Fibroblast of upper back skin (primary cell): ENCODE measurements around the gene DHH.
"Not testable (repeated sequence)": the region's sequence is repeated elsewhere in the genome, so short reads cannot be mapped to it uniquely, and the experiment has no call there.

Experiments used
- DNase-seq: peaks from one replicate; pipeline ENCODE4 v3.0.0-alpha.2; 2013

The DHH gene

DNA sequence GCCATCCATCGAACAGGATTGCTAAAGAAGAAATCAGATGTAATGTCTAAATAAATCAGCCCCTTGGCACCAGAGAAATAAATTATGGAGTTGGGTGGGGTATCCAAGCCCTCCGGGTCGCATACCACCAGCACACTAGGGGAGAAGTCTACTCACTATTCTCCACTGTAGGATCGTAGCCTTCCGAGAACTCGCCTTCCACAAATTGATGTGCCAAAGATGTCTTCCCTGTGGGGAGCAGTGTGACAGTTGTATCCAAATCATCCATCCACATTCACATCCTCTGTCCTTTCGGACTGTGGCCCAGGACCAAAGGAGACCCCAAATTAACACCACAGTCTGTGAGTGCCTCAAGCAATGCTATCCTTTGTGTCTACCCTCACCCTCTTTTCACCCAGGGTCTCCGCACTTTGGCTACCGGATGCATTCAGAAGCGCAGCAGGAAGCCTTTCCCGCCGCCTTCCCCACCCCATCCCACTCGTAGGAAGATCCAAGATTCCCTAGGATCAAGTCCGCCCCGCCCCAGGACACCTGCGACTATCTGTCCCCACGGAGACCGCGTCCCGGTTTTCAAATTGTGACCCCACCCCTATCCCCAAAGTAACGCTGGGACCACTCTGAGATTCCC lies 25.6 kb downstream of the DHH start:
- DNase-seq = no peak

DNA sequence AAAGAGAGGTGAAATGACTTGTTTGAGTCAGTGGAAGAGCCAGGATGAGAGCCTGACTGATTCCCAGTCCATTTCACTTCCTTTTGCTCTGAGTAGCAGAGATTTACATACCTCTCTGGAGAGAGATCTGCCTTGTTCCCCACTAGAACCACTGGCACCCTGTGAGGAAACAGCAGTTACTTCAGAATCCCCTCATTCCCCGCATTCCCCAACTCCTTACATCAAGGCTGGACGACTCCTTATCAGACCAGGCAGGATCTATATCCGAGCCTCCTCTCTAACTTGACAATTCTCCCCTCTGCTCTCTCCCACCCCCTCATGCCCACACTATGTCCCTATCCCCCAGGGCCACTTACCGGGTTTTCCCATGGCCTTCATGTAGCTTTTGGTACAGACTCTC lies 28.5 kb downstream of the DHH start:
- DNase-seq = no peak

DNA sequence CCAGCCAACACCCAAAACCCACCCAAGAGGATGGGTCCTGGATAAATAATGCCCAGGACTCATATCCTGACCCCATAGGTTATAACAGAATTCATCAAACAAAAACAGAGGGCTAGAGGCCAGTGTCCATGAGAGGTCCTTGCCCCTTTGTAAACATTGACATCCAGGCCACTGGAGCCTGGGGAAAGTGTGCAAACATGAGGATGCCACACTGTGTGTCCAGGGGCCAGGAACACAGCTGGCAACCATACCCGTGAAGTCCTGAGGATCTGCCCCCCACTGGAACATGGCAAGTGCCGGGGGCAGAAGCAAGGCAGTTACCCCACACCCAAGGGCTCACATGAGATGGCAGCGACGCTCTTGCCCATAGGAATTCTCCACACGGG lies 29.8 kb downstream of the DHH start:
- DNase-seq = no peak

DNA sequence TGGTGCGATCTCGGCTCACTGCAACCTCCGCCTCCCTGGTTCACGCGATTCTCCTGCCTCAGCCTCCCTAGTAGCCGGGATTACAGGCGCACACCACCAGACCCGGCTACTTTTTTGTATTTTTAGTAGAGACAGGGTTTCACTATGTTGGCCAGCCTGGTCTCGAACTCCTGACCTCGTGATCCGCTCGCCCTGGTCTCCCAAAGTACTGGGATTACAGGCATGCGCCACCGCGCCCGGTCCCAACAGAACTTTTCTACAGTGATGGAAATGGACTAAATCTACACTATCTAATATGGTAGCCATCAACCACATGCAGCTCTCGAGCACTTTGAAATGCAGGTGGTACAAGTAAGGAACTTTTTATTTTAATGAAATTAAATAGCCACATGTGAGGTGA lies 32.7 kb downstream of the DHH start:
- not testable (repeated sequence) for DNase-seq

DNA sequence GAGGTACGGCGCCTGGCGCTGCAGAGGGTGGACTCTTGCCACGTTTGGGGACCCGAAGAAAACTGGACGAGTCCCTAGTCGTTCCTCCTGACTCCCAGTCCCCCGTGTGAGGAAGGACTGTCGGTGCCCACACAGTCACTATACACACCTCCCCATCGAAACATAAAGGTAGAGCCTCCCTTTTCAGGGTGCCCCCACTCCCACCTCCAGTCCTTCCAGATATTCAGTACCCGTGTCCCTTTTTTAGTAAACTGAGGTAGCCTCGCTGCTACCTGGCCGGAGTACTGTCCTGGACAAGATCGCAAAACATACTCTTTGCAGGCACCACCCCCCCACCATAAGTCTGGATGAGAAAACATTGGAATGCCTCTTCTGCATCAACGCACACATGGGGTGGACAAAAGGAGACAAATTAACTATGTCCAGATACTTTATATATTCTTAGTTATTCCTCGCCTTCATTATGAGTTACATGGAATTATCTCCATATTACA lies 33.4 kb downstream of the DHH start:
- DNase-seq = no peak

DNA sequence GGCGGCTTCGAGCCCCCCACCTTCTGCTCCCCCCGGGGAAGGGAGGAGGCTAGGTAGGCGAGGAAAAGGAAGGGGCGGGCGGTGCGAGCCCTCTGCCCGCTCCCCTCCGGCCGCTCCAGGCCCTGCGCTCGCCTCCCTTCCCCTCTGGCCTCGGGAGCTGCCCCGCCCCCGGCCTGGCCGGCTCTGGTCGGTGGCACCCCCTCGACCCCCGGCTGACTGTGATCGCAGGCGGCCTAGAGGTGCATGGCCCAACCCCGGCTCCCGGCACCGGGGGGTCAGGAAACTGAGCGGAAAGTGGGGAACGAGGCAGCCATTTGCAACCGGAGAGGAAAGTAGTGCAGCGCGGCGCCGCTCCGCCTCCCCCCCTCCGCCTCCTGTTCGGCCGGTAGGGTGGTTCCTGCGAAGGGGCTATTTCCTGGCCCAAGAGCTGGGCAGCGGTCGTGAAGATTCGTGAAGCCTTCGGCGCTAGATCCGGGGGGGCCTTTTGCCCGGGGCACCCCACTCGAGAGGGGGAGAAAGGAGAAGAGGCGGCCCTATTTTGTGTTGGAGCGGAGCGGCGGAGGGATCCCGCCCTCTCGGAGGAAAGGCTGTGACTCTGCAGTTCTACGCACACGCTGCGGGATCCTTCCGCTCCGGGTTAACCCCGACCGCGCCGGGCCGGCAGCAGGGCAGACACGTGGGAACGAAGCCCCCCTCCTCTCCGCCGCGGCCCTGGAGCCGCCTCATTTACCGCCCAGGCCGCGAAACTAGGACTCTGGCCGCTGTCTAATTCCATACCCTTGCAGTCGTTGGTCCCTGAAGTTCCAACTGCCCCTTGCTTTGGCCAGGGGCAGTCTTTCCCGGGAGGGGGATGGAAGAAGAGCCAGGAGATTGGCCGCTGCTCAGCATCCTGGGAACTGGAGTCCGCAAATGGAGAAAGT lies 34.1 kb downstream of the DHH start, which contains the start of gene KMT2D:
KMT2D (minus strand) TSS at position 558 of the 920 bp plus-strand sequence. CDS start 5,470 bp downstream, outside the sequence.
- peak; percentile 94 for DNase-seq

DNA sequence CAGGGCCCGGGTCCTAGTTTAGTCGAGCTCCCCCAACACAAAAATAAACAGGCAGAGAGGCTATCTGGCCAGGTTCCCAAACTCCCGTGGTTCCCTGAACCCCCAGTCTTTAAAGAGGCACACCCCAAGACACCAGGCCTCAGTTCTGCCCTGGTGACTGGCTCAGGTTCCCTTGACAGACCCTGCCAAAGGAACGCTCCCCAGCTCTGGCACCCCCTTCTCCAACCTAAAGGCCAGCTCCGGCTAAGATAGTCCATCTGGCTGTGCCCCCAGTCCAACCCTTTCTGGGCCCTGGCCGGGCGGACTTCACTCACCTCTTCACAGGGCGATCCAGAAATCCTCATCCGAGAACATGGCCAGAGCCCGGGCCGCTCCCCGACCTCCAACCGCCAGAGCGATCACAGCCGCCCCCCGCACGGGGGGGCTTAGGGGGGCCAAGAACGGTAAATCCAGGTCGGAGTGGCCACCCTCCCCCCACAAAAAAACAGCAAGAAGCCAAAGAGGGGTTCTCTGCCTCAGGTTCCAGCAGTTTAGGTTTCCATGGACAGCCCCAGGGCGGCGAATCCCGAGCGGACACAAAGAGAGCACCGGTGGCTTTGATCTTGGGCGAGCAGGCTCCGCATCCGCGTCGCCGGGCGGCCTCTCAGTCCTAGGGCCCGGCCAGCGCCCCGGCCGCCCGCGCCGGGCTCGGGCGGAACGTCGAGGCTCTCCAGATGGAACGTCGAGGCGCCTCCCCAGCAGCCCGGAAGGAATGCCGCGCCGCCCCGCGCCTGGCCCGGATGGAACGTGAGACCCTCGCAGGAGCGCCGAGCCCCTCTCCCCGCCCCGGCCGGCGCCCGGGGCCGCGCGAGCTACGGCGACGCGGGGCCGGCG lies 35.1 kb downstream of the DHH start:
- DNase-seq = no peak

DNA sequence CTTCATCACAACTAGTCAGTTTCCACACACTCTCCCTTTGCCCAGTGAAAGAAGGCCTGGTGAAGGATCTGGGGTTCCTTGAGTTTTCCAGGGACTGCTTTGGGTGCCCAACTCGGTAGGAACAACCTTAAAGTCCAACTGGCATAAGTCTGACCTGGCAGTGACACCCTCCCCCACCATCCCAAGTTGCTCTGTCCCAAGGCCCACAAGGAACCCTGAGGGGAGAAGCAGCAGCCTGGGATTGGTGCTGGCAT lies 35.6 kb downstream of the DHH start:
- DNase-seq = no peak

DNA sequence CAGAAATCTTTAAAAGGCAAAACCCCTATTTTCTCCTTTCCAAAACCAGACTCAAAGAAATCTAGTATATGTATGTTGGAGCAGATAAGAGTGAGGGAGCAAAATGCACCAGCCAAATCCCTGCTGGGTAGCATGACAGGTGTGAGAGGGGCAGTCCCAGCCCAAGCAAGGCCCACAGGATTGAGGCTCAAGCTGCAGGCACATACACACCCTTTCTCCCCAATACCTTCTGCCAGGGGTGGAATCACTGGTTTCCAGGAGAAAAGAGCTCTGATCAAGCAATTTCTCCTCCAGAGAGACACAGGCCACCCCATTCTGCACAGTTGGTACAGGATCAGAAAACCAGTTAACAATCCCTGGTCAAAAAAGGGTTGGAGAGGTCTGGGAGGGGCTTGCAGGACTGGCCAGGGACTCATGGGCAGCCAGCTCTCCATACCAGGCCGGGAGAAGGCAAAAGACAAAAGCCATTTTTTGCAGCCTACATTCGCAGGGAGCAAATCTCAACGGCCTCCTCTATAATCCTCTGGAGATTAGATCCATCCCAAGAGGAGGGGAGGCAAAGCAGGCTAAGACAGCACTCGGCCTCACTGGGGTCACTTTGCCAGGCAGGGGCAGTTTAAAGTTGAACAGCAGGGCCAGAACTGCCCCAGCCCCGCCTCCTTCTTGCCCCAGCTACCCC lies 36.1 kb downstream of the DHH start:
- no peak for DNase-seq

DNA sequence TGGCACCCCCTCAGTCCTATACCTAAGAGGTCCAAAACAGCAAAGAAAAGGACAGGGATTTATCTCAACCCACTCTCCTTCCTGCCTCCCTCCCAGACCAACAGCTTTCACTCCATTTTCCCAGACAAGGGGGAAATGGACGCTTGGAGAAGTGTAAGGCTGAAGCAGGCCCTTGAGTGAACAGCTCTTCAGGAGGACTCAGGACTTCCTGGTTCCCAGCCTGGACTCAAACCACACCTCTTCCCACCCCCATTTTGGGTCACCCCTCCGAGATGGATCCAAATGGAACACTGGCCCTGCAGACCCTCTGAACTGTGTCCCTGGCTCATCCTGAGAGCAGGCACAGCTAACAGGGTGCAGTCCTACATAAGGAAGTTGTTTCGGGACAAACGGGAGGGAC lies 36.7 kb downstream of the DHH start:
- DNase-seq = no peak

DNA sequence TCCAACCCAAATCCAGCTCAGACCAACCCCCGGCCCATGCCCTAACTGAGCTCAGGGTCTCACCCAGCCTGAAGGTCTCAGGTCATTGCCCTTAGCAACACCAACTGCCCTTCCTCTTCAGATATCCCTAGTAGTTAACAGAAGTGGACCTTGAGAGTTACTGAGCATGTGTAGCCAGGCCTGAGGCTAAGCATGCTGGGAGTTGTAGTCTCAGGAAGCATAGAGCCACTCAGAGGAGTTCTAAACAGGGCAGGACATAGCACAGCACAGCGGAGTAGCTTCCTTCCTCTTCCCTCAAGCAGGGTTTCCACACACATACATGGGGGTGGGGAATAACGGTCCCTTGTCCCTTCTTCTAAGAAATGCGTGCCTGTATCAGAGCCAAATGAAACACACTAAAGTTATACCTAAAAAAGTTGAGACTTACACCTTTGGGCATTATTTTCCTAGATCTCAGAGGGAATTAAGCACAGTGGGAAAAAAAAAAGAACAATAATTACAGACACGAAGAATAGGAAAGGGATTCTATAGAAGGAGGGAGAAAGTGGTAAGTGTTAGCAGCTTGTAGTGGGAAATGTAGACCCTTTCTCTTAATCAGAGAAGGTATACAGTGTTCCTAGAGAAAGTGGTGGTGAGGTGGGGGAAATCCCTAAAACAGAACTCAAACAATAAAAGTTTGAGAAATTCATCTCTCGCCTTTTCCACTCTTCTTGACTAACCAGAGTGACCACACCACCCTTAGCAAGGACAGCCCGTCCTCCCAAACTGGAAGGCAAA lies 38.4 kb downstream of the DHH start:
- DNase-seq = peak; percentile 63

DNA sequence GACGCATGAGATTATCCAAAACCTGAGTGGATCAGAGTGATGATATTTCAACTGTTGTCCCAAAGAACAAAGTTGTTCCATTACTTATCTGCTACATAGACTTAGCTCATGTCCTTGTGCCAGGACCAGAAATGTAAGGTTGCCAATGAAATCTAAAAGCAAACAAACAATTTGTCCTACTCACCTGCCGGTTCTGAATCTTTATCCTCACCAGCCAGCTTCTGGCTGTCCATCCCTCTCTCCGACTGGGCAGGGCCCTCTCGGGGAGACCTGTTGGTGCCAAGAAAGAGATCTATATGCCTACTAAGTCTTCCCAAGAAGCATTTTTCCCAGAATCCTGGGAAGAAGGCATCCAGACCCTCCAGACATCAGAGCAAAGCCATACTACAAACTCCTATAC lies 39.5 kb downstream of the DHH start:
- DNase-seq = no peak

DNA sequence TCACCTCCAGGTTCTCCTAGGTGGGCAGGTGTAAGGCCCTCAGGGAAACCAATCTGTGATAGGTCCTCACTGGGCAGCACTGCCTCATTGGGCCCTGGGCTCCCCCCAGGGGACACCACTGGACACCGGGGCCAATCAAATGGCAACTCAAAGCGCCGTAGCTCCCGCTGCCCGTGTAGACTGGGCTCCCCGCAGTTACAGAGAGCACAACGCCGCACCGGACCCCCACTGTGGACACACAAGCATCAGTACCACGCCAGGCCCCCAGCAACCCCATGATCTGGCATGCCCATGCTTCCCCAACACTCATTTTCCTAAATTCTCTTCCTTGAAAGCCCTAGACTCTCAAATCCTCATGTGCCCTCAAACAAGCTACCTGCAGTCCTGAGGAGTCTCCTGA lies 40.1 kb downstream of the DHH start:
- DNase-seq = no peak

DNA sequence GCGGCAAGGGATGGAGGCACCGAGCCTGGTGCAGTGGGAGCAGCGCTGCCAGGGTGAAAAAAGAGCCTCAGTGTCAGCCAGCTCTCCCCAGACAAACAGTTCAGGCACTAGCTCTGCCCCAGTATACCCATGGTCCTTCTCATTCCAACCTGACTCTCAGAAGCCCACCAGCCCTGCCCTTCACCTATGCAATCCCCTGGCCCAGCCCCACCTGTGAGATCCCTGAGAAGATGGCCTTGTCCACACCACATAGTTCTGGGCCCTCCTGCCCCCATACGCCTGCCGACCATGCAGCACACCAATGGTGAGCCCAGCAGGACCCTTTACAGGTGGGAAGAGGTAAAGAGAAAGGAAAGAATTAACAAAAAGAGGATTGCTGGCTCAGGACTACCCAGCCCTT lies 40.5 kb downstream of the DHH start:
- no peak for DNase-seq

DNA sequence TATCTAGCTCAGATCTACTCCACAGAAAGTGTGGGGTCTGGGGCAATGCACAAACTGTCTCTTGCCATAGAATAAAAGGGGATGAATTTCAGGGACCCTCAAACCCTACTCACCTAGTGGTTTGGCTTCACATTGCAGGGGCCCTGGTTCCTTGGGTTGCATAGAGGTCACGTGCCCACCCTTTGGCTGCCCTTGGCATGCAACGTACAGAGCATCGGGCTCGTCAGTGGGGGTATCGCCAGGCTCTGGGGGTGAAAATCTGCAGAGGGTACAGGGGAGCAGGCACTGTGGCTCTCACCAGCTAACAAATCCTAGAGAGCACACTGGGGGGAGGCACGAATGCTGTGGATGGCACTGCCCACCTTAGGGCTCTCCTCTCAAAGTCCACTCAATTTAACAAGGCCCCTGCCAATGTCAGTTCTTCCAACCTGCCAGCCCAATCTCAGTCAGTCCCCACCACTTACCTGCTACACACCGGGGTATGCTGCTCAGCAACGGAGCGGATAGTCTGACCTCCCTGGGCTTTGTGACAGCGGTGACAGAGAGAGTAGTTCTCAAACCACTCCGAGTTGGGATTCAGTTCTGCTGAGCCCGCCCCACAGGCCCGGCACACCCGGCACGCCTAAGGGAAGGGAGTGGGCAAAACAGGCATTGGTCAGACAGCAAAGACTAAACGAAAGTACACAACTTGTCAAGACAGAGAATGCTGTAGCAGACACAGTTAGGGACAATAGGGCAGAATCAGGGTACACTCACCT lies 42.0 kb downstream of the DHH start:
- no peak for DNase-seq

DNA sequence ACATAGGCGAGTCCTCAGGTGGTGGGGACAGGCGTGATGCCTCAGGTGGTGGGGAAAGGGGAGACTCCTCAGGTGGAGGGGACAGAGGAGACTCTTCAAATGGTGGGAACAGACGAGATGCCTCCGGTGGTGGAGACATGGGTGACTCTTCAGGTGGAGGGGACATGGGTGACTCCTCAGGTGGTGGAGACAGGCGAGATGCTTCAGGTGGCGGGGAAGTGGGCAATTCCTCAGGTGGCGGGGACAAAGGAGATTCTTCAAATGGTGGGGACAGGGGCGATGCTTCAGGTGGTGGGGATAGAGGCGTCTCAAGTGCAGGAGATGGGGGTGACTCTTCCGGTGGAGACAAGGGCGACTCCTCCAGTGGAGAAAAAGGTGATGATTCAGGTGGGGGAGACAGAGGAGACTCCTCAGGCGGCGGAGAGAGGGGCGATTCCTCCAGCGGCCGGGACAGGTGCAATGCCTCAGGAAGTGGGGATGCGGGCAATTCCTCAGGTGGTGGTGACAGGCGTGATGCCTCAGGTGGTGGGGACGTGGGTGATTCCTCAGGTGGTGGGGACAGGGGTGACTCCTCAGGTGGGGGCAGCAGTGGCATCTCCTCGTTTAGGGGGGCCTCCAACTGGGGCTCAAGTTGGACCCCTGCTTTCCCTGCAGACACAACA lies 42.7 kb downstream of the DHH start:
- no peak for DNase-seq

DNA sequence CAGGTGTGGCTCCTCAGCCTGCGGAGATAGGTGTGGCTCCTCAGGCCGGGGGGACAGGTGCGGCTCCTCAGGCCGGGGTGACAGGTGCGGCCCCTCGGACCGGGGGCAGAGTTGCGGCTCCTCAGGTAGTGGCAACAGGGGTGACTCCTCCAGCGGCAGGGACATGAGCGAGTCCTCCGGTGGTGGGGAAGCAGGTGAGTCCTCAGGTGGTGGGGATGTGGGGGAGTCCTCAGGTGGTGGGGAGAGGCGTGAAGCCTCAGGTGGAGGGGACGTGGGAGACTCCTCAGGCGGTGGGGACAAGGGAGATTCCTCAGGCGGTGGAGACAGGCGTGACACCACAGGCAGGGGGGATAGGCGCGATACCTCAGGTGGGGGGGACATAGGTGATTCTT lies 43.2 kb downstream of the DHH start:
- DNase-seq = no peak

DNA sequence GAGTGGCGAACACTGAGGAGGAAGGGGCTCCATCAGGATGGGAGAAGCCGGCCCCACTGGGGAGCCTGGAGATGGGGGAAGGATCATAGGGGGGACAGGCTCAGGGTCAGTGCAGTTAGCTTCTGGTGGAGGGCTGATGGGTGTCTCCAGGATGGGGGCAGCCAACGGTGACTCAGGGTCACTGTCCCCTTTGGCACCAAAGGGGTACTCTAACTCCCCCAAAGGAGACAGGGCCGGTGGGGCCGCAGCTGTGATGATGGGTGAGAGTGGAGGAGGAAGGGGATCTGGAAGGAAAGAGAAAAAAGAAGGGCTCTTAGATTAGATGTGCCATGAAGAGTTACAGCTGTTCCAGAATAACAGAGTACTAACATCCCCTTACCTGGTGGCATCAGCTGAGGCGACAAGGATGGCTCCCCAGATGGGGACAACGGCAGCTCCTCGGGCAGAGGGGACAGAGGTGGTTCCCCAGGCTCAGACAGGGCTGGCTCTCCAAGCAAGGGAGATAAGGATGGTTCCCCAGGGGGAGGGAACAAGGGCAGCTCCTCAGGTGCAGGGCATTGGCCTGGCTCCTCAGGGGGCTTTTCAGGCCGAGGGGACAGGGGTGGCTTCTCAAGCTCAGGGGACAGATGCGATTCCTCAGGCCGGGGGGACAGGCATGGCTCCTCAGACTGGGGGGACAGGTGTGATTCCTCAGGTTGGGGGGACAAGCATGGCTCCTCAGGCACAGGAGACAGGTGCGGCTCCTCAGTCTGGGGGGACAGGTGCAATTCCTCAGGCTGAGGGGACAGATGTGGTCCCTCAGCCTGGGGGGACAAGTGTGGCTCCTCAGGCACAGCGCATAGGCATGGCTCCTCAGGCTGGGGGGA lies 43.9 kb downstream of the DHH start:
- no peak for DNase-seq

DNA sequence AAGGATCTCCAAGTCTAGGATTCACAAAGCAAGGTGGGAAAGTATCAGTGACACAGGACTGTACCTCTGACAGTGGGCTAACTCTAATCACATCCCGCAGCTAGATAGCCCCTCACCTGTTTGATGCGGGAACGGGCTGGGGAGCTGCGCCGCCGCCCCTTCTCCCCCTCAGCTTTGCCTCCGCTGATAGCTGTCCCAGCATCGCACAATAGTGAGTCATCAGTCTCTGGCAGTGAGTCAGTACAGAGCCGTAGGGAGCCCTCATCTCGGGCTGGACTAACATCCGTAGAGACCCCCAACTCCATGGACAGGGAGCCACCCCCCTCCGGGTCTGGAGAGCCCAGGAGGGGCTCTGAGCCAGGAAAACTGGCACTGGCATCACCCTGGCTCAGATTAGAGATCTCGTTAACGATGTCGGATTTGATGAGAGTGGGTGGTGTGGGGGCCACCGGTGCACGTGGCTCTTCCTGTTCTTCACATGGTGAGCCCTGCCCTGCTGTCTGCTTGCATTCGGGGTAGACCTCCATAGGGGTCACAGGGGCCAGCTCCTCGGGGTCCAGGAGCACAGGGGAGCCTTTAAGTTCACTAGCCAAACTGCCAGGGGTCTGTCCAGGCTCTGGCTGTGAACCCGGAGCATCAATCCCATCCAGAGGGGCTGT lies 44.9 kb downstream of the DHH start:
- peak; percentile 43 for DNase-seq
